Osteocyte (in vitro differentiated cells): ENCODE results near the gene STRA8. TPM values are rescaled to one million over a fixed set of nuclear protein-coding genes. Genes with fewer than 3 reads are reported as not detected.

ENCODE experiments used
- DNase-seq: peaks from one replicate; pipeline ENCODE4 v3.0.0; 2021; ENCODE audit warnings: mixed read lengths; ENCODE audit not compliant: unreplicated experiment; ENCODE audit errors: extremely low spot score
- H3K27ac Mint-ChIP-seq: one replicate; pipeline ENCODE4 v1.8.0; 2021; ENCODE audit warnings: mild to moderate bottlenecking, mixed read lengths; ENCODE audit not compliant: unreplicated experiment
- H3K27me3 Mint-ChIP-seq: one replicate; pipeline ENCODE4 v1.8.0; 2021; ENCODE audit warnings: mixed read lengths; ENCODE audit not compliant: unreplicated experiment
- H3K36me3 Mint-ChIP-seq: one replicate; pipeline ENCODE4 v1.8.0; 2021; ENCODE audit warnings: mixed read lengths; ENCODE audit not compliant: unreplicated experiment
- H3K4me1 Mint-ChIP-seq: one replicate; pipeline ENCODE4 v1.8.0; 2021; ENCODE audit warnings: mixed read lengths; ENCODE audit not compliant: unreplicated experiment
- H3K4me3 Mint-ChIP-seq: one replicate; pipeline ENCODE4 v1.8.0; 2021; ENCODE audit warnings: mild to moderate bottlenecking, moderate library complexity, mixed read lengths; ENCODE audit not compliant: unreplicated experiment
- H3K9me3 Mint-ChIP-seq: one replicate; pipeline ENCODE4 v1.8.0; 2021; ENCODE audit warnings: mixed read lengths; ENCODE audit not compliant: unreplicated experiment
- total RNA-seq: library from RNA; stranded (reverse); gene quantifications from 2 replicates; pipeline ENCODE4 v1.2.1, GENCODE V29; 2021
- TF ChIP-seq, protein P1 (sequence below): fragments of 200-600 bp; sonication (generic); IDR thresholded peaks from 2 replicates; pipeline ENCODE4 v1.5.0; 2021; ENCODE audit warnings: antibody characterized with exemption, mild to moderate bottlenecking, moderate library complexity

The STRA8 gene
- total RNA-seq, 1 donor from 2014 or later = not detected

DNA sequence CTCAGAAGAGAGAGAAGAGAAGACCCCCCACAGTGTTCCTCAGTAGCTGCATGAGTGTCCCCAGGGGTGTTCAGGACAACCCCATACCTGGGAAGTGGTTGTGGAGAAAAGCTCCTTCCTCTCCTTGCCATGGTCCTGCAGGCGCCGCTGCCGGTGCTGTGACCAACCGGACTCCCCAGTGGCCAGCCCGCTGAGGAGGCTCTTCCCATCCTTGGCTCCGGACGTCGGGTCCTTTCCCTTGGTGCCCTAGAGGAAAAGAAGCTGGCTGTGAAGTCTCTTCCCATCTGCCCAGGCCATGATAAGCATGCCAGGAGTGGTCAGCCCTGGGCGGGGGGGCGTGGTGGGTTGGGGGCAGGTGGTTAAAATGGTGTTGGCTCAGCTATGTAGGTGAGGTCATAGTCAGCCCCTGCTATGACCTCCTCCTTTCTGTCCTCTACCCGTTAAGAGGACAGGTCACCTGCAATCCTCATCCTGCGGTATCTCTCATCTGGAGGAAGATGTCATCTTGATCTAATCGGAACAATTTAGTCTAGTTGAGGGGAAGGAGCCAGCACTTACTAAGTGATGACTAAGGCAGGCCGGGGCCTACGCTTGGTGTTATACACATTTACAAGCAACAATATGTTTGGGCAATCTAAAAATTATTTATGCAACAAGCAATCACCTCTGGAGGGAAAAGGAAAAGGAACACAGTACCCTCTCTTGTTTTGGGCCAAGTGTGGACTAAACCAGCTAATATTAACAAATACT, 35.6 kb upstream of the STRA8 start:
- Mint-ChIP-seq H3K4me3 (no peak overlapping the region), H3K27ac (no peak overlapping the region), H3K27me3 (no peaks in the 10 kb centered on the region), H3K9me3 (no peaks in the 10 kb centered on the region), H3K4me1 (peaks cover 11% of the 10 kb centered on the region), H3K36me3 (peaks cover 48% of the 10 kb centered on the region)
- TF ChIP-seq, protein P1, sequence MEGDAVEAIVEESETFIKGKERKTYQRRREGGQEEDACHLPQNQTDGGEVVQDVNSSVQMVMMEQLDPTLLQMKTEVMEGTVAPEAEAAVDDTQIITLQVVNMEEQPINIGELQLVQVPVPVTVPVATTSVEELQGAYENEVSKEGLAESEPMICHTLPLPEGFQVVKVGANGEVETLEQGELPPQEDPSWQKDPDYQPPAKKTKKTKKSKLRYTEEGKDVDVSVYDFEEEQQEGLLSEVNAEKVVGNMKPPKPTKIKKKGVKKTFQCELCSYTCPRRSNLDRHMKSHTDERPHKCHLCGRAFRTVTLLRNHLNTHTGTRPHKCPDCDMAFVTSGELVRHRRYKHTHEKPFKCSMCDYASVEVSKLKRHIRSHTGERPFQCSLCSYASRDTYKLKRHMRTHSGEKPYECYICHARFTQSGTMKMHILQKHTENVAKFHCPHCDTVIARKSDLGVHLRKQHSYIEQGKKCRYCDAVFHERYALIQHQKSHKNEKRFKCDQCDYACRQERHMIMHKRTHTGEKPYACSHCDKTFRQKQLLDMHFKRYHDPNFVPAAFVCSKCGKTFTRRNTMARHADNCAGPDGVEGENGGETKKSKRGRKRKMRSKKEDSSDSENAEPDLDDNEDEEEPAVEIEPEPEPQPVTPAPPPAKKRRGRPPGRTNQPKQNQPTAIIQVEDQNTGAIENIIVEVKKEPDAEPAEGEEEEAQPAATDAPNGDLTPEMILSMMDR = no peak
- no peak for DNase-seq

DNA sequence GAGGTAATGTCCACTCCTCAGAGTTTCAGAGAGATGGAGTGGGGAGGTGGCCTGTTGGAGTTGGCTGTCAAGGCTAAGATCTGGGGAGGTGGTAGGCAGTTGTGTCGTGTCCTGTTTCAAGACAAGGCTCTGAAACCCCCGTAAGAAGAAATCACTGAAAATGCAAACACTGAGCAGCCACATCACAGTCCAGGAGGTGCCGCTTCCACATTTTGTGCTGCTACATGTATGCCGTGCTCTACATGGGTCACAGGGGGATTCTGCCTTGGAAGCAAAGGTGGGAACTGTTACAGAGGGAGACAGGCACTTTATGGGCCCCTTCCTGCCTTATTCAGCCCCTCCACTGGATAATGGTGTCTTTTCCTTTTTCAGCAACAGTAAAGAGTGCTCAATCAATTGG, 34.2 kb upstream of the STRA8 start:
- H3K27ac Mint-ChIP-seq = no peak overlapping the region
- no peaks in the 10 kb centered on the region for H3K27me3 Mint-ChIP-seq
- H3K36me3 Mint-ChIP-seq = peaks cover 48% of the 10 kb centered on the region
- no peak for DNase-seq
- TF ChIP-seq, protein P1 = no peak
- peaks cover 3% of the 10 kb centered on the region for H3K4me1 Mint-ChIP-seq
- no peaks in the 10 kb centered on the region for H3K9me3 Mint-ChIP-seq
- H3K4me3 Mint-ChIP-seq = no peak overlapping the region

DNA sequence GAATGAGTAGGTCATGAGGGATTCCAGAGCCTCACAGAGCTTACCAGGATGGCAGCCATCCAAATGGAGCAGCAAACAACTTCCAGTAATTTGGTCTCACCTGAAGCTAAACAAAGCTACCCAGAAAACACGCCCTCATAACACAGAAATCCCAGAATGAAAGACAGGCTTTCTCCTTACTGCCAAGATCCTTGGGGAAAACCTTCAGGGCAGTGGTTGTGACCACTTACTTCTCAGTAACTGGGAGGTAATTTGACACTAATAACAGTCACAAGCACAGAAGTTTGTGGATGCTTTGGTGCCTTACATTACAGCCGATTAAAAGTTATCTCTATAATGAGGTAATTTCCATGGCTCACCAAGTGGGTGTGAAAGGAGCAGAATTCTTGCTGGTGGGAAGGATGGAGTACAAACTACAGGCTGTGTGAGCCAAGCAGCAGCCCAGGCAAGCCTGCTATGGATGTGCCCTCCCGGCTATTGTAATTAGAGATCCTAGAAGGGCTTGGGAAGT, 32.8 kb upstream of the STRA8 start:
- Mint-ChIP-seq H3K4me1 (no peaks in the 10 kb centered on the region), H3K27ac (no peak overlapping the region), H3K36me3 (peaks cover 44% of the 10 kb centered on the region), H3K9me3 (no peaks in the 10 kb centered on the region), H3K27me3 (no peaks in the 10 kb centered on the region), H3K4me3 (no peak overlapping the region)
- DNase-seq = no peak
- TF ChIP-seq, protein P1 = no peak

DNA sequence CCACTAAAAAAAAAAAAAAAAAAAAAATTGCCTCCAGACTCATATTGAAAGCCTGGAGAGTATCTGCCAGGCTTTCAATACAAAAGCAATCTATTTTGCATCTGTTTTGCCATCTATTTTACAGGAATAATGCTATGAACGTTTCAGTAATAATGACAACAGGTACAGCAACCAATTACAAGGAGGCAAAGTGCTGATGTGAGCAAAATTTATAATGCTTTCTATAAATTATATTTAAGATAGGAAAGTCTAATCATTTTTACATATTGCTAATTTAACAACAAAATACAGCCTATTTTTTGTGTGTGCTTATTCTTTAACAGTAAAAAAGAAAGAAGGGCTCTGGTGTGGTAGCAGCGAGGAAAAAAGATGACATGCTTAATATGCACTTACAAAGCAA, 32.3 kb upstream of the STRA8 start:
- TF ChIP-seq, protein P1 = no peak
- Mint-ChIP-seq H3K36me3 (peaks cover 43% of the 10 kb centered on the region), H3K27ac (no peak overlapping the region), H3K4me1 (no peaks in the 10 kb centered on the region), H3K9me3 (no peaks in the 10 kb centered on the region), H3K4me3 (no peak overlapping the region), H3K27me3 (no peaks in the 10 kb centered on the region)
- no peak for DNase-seq

DNA sequence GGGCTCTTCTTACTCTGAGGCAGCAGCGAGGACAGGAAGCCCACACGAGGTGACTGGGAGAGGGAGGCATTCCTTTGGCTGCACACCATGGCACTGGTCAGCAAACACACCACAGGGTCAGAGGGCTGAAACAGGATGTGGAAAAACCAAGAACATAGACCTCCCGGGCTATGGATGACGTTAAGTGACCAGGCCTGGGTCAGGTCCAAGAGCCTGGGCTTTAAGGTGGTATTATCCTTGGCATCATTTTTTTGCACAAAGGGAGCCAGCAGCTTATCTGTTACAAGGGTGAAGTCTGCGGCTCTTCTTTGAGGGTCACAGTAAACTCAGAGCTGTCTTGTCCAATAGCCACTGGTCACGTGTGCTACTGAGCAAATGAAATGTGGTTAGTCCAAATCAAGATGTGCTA, 29.3 kb upstream of the STRA8 start:
- TF ChIP-seq, protein P1 = no peak
- Mint-ChIP-seq H3K36me3 (peaks cover 32% of the 10 kb centered on the region), H3K27ac (no peak overlapping the region), H3K9me3 (no peaks in the 10 kb centered on the region), H3K4me3 (no peak overlapping the region), H3K27me3 (no peaks in the 10 kb centered on the region), H3K4me1 (peaks cover 2% of the 10 kb centered on the region)
- DNase-seq = no peak
